DMS53 treated with DMSO at 0.1 percent for 48 hours (cell line): Measurements from ENCODE around the gene SLC25A44.
"Not testable (repeated sequence)": the region's sequence is repeated elsewhere in the genome, so short reads cannot be mapped to it uniquely, and the experiment has no call there.

Experiments used
- DNase-seq: peaks from one replicate; lab custom pipeline; 2025; ENCODE audit not compliant: unreplicated experiment; lab: John Stamatoyannopoulos, UW

SLC25A44 gene

DNA sequence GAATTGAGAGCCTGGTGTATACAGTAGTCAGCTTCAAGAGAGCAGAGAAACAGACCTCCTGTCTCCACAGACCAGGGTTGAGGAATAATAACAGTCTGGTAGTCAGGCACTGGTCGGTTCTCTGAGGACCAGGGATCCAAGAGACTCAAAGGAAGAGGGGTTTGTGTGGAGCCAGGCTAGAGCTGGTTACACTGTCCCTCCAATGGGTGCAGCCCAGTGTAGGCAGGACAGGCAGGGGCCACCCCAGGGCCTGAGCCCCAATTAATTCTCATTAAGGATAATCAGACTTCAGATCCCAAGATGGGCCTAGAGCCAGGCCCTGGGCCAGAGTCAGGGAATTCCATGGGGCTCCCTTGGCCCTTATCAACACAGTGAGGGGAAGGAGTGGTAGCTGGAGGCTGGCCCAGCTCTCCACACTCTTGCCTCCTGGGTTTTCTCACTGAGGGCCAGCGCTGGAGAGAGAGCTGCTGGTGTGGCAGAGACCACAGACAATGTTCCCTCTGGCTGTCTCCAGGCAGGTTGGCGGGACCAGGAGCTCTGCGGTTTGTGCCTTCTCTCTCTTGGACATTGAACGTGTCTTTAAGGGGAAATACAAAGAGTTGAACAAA, 31.4 kb upstream of the SLC25A44 start:
- DNase-seq, result no peak

DNA sequence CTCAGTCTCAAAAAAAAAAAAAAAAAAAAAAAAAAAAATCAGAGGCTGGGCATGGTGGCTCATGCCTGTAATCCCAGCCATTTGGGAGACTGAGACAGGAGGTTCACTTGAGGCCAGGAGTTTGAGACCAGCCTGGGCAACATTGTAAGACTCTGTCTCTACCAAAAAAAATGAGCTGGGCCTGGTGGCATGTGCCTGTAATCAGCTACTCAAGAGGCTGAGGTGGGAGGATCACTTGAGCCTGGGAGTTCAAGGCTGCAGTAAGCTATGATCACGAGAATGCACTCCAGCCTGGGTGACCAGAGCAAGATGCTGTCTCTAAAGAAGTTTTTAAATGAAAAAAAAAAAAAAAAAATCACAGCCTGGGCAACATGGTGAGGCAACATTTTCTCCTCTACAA, 30.2 kb upstream of the SLC25A44 start:
- DNase-seq, result no peak

DNA sequence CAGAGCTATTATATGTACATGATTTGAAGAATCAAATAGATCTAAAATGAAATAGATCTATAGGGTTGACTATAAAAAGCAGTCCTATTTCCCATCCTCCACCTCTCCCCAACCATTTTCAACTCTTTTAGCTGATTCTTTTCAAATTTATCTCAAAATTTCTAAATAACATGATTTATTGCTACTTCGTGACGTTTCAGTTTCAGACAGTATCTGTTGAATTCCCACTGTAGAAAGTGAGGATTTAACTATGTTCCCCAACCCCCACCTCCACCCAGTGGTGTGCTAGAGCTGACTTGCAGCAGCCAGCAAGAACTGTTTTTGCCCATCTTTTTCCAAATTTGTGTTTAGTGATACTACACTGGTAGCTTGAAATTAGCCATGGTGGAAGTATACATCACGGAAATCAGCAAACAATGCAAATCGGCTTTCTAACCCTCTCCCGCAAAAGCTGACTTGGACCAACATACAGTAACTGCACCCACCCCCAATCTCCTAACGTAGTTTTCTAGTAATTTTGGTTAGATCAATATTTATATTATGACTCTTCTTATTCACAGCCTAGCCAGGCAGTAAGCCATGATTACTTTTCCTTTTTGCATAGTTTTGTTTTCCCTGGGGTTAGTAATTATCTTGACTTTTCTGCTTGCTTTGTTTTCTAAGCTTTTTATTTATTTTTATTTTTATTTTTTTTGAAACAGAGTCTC, 29.6 kb upstream of the SLC25A44 start:
- DNase-seq, result no peak

DNA sequence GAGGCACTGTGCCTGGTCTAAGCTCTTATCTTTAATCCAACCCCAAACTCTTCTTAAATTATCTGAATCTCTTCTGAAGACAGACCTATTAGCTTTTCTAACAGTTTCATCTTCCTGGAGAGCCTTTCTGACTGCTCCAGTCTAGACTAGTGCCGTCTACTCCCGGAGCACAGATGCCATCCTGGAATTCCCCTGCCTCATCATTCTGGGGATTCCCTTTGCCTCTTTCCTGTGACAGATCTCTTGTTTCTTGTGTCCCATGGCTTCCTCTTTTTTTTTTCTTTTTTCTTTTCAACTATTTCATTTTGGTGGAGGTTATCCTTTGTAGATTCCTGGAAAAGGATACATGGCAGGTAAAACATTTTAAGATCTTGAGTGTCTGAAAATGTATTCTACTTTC, 28.8 kb upstream of the SLC25A44 start:
- no peak for DNase-seq

DNA sequence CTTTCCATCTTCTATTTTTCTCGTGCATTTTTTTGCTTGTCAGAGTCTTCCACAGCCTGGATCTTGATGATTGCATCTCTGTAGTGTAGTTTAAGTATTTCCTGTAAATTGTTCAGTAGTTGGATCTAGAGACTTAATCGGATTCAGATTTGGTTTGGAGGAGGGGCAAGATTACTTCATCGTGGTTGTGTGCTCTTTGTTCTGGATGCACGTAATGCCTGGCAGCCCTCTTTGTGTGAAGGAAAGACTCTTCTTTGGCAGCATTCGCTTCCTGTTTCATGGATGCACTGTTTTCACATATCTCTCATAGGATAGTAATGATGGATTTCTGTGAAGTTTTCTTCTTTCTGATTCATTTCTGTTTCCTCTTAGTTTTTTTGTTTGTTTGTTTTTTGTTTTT, 26.4 kb upstream of the SLC25A44 start:
- no peak for DNase-seq

DNA sequence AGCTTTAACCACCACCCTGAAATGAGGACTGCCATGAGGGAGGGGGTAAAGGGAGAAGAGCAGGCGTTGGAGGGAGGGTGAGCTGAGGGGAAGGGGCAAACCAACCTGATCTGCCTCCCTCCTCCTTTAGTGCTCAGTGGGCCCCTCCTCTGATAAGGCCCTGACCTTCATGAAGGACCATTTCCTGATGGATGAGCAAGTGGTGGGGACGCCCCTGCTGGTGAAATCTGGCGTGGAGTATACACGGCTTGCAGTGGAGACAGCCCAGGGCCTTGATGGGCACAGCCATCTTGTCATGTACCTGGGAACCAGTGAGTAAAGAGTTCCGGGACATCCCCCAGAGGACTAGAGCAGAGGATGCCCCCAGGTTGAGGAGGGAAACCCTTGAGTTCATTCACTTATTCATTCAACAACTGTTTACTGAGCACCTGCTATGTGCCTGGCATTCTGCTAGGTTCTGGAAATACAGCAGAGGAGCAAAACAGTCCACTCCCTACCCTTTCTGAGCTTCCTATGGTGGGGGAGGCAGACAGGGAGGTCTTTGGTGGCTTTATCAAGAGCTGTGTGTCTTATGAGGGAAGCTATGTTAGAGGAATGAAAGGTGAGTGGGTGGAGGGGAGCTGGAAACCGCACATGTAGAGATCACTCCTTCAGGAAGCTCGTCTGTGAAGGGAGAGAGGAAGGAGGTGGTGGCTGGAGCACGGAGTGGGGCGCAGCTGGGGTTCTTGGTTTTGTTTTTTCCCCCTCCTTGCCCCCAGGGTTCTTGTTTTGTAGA, 21.0 kb upstream of the SLC25A44 start:
- no peak for DNase-seq

DNA sequence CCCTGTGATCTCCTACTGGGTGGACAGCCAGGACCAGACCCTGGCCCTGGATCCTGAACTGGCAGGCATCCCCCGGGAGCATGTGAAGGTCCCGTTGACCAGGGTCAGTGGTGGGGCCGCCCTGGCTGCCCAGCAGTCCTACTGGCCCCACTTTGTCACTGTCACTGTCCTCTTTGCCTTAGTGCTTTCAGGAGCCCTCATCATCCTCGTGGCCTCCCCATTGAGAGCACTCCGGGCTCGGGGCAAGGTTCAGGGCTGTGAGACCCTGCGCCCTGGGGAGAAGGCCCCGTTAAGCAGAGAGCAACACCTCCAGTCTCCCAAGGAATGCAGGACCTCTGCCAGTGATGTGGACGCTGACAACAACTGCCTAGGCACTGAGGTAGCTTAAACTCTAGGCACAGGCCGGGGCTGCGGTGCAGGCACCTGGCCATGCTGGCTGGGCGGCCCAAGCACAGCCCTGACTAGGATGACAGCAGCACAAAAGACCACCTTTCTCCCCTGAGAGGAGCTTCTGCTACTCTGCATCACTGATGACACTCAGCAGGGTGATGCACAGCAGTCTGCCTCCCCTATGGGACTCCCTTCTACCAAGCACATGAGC, 17.2 kb upstream of the SLC25A44 start:
- DNase-seq, result no peak

DNA sequence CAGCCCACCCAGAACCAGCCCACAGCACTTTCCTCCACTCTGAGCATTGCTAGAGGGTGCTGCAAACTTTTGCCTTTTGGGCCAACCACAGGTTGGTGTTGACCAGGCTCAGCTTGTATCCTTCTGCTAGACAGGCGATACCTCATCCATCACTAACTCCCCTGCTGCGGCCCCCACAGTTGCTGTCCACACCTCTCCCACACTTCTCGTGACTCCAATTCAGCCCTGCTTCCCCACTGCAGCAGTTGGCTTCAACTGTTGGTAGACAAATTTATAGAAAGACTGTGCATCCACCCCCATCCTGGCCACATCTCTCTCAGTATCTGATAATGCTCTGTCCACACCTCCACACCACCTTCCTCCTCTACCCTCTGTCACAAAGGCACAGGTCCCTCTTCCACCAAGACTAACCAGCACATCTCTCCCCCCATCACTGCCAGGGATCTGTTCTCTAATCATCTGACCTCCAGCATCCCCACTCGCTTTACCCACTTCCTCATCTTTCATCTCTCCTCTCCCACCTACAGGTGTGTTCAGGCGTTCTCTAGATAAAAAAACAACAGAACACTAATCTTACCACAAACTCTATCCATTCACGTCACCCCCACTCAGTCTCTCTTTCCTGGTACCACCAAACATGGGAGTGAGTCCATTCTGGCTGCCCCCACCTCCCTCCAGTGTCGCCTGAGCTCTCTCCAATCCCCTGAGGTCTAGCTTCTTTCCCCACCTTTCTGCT, 15.8 kb upstream of the SLC25A44 start:
- no peak for DNase-seq

DNA sequence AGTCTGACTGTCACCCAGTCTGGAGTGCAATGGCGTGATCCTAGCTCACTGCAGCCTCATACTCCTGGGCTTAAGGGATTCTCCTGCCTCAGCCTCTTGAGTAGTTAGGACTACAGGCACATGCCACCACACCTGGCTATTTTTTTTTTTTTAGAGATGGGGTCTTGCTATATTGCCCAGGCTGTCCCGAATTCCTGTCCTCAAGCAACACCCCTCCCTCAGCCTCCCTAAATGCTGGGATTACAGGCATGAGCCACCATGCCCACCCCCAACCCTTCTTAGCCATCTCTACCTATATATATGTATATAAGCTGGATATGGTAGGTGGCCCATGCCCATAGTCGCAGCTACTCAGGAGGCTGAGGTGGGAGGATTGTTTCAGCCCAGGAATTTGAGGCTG, 13.4 kb upstream of the SLC25A44 start:
- DNase-seq, result no peak

DNA sequence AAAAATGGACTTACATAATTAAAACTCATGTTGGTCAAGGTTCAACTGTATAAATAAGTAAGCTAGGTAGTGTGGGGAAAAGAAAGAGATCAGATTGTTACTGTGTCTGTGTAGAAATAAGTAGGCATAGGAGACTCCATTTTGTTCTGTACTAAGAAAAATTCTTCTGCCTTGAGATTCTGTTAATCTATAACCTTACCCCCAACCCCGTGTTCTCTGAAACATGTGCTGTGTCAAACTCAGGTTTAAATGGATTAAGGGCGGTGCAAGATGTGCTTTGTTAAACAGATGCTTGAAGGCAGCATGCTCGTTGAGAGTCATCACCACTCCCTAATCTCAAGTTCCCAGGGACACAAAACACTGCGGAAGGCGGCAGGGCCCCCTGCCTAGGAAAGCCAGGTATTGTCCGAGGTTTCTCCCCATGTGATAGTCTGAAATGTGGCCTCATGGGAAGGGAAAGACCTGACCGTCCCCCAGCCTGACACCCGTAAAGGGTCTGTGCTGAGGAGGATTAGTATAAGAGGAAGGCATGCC, 12.4 kb upstream of the SLC25A44 start:
- DNase-seq, result not testable (repeated sequence)

DNA sequence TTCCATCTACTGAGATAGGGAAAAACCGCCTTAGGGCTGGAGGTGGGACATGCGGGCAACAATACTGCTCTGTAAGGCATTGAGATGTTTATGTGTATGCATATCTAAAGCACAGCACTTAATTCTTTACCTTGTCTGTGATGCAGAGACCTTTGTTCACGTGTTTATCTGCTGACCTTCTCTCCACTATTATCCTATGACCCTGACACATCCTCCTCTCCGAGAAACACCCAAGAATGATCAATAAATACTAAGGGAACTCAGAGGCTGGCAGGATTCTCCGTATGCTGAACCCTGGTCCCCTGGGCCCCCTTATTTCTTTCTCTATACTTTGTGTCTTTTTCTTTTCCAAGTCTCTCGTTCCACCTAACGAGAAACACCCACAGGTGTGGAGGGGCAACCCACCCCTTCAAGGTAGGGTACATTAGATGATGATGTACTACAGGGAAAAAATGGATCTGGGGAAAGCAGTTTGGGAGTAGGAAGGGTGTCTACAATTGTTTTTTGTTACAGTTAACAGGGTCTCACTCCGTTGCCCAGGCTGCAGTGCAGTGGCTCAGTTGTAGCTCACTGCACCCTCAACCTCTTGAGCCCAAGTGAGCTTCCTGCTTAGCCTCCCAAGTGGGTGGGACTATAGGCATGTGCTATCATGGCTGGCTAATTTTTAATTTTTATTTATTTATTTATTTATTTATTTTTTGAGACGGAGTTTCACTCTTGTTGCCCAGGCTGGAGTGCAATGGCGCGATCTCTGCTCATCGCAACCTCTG, 11.7 kb upstream of the SLC25A44 start:
- DNase-seq, result not testable (repeated sequence)

DNA sequence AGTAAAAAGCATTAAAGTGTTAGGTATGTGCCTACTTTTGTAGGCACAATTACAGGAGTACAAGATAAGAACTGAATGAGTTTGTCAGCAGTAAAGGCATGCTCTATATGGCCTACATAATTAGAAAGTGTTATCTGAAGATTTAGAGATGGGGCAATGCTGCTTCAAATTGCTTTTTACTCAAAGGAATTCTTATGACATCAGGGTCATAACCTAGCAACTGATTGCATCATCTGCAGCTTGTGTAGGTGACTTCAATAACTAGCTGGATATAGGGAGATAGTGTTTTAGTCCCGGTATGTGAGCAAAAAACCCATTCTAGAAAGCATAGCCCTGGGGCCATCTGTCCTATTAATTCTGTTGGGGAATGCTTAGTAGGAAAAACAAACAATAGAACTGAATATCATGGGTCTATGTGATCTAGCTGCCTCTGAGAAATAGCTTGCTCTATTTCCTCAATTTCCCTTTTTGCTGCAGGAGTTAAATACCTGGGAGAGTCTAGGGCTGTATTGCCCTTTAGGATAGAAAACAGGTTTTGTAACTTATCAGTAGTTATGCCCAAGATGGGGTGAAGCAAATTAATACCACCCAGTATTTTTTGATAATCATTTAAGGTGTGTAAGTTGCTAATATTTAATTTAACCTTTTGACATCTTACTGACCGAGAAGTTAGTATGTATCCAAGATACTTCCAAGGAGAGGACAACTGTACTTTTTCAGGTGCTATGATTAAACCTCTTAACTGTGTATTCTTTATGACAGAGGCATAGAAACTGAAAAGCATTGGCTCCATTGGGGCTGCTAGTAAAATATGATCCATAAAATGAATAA, 7.3 kb upstream of the SLC25A44 start:
- DNase-seq, result not testable (repeated sequence)

DNA sequence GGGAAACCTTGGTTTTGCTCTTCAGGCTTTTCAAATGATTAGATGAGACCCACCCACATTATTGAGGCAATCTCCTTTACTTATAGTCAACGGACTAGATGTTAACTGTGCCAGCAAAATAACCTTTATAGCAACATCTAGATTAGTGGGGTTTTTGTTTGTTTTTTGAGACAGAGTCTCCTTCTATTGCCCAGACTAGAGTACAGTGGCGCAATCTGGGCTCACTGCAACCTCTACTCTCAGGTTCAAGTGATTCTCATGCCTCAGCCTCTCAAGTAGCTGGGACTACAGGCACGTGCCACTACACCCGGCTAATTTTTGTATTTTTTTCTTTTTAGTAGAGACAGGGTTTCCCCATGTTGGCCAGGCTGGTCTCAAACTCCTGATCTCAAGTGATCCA, 3.6 kb upstream of the SLC25A44 start:
- not testable (repeated sequence) for DNase-seq

DNA sequence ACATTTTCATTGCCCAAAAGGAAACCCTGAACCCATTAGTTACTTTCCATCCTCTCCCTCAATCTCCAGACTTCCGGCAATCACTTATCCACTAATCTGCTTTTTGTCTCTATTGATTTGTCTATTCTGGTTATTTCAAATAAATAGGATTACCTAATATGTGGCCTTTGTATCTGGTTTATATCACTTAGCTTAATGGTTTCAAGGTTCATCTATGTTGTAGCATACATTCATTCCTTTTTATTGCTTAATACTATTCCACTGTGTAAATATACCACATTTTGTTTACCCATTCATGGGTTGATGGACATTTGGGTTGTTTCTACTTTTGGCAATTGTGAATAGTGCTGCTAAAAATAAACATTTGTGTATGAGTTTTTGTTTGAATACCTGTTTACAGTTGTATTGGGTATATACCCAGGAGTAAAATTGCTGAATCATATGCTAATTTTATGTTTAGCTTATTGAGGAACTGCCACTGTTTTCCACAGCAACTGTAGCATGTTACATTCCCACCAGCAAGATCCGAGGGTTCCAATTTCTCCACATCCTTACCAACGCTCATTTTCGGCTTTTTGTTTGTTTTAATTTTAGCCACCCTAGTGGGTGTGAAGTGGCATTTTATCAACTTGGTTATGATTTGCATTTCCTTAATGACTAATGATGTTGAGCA, 2.5 kb upstream of the SLC25A44 start:
- DNase-seq, result no peak

DNA sequence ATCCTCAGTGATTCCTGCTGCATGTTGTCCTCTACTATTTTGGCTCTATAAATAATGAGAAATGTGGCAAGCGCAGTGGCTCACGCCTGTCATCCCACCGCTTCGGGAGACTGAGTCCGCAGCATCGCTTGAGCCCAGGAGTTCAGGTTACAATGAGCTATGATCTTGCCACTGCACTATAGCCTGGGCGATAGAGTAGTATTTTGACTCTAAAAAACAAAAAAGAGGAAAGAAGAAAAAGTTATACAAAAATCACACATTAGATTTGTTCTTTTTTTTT, 756 bp upstream of the SLC25A44 start:
- DNase-seq, result no peak

DNA sequence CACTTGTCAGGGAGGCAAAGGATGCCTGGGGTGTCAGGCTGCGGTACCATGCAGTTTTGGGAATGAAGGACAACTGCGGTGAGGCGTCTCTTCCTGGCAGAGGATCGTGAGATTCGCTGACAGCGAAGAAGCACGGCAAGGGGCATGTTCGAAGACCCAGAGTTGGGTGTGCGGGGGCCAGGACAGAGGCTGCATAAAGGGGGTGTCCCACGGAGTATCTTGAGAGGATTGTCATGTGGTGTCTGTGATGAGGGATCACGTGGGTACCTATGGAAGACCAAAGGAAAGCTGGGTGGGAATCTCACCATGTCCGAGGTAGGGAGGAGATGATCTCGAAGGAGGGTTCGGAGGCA, 372 bp downstream of the SLC25A44 start:
- no peak for DNase-seq

DNA sequence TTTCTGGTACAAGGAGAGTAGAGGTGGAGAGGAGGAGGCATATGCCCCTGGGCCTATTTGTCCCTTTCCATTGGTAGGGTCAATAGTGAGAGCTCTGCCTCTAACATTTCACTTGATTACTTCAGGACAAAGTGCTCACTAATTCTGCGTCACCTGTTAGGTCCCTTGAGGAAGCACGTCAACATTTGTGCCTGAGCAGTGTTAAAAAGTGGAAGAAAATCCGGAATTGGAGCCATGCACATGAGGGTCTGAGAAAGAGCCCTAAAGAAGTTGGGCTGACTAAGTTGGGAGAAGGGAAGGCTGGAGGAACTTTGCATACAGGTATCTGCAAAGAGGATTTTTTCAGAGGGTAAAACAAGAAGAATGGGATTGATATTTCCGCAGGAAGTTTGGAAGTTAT, 1.9 kb downstream of the SLC25A44 start:
- DNase-seq, result no peak

DNA sequence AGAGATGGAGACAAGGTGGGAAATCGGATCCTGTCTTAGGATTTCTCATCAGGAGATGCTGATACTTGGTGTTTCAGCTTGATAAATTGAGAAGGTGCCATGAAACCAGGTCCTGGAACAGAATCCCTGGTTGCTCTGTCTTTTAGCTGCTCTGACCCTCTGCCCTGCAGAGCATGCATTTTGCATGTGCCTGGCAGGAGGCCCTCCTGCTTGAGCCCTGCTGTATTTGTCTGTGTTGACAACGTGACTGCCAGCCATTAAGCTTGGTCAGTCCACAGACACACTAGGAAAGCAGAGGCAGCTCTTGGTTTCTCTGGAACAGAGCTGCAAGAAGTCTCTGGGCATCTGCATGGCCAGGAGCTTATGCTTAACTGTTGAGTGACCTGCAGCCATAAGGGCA, 2.5 kb downstream of the SLC25A44 start:
- DNase-seq, result no peak

DNA sequence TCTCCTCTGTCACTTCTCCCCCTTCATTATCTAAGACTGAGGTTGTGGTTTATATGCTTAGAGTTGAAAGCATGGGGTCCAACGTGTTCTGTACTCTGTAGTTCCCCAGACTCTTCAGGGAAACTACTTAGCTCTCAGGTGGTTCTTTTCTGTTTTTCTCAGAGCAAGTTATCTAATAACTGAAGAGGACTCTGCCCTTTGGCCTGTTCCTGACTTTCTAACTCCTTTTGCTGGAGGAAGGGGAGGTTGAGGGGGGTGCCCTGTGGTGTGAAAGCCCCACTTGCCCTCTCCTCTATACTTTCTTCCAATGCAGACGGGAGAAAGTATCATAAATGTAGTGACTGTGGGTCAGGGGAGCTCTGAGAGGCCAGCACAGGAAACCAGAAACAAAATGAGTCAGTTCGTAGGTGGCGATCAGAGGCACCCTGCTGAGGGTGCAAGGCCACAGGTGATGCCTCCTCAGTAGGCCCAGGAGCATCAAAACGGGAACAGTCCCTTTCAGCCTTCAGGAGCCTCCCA, 5.0 kb downstream of the SLC25A44 start:
- DNase-seq, result no peak
